Brain microvascular endothelial cell (primary cell): Measurements from ENCODE around the gene CCDC187.

Source experiments
- DNase-seq: peaks from one replicate; pipeline ENCODE4 v3.0.0-alpha.2; 2020
- H3K27ac ChIP-seq: fragments of 250-450 bp; sonication (Bioruptor Pico); 2 replicates; pipeline ENCODE4 v1.5.1; 2020; ENCODE audit warnings: mild to moderate bottlenecking, moderate library complexity
- H3K27me3 ChIP-seq: fragments of 250-450 bp; sonication (Bioruptor Pico); replicated peaks from 2 replicates; pipeline ENCODE4 v1.5.1; 2020; ENCODE audit warnings: mild to moderate bottlenecking
- H3K36me3 ChIP-seq: fragments of 250-450 bp; sonication (Bioruptor Pico); replicated peaks from 2 replicates; pipeline ENCODE4 v1.5.1; 2020; ENCODE audit warnings: mild to moderate bottlenecking
- H3K4me3 ChIP-seq: 2 replicates; pipeline ENCODE4 v1.5.1; 2011; ENCODE audit warnings: low read depth, mild to moderate bottlenecking, control low read depth, low read length, moderate library complexity
- CTCF ChIP-seq: IDR thresholded peaks from 2 replicates; pipeline ENCODE4 v1.5.1; 2011; ENCODE audit warnings: low read depth, mild to moderate bottlenecking, moderate library complexity, low read length, control low read depth, inconsistent platforms; ENCODE audit errors: missing control alignments
- in situ Hi-C: cut with HindIII; loops from 2 replicates; pipeline ENCODE4 v1.10.0; 2017; ENCODE audit warnings: low sequenced_read_pairs, low pct_ligation_motif_present

Gene CCDC187

GRCh38 chr9:136291306-136292025 is 12.4 kb downstream of the CCDC187 start:
- in situ Hi-C loops, result no loop called here
- Histone ChIP-seq H3K27me3 (no peaks in the 10 kb centered on the region), H3K27ac (no peak overlapping the region), H3K36me3 (no peaks in the 10 kb centered on the region), H3K4me3 (no peak overlapping the region)
- no peak for DNase-seq
- no peak for TF ChIP-seq CTCF

- no peak for DNase-seq
- no peak overlapping the region for H3K4me3 ChIP-seq
- no peak for TF ChIP-seq CTCF
- no peak overlapping the region for H3K27ac ChIP-seq
- H3K27me3 ChIP-seq, result peaks cover 2% of the 10 kb centered on the region
- no peaks in the 10 kb centered on the region for H3K36me3 ChIP-seq
- in situ Hi-C loops, result no loop called here
Observed at GRCh38 chr9:136290508-136291000, 13.3 kb downstream of the CCDC187 start.

GRCh38 chr9:136289651-136290507 is 14.0 kb downstream of the CCDC187 start:
- Histone ChIP-seq H3K27ac (no peak overlapping the region), H3K4me3 (no peak overlapping the region), H3K27me3 (peaks cover 2% of the 10 kb centered on the region), H3K36me3 (no peaks in the 10 kb centered on the region)
- in situ Hi-C loops, result no loop called here
- TF ChIP-seq CTCF, result no peak
- DNase-seq, result no peak

DNA sequence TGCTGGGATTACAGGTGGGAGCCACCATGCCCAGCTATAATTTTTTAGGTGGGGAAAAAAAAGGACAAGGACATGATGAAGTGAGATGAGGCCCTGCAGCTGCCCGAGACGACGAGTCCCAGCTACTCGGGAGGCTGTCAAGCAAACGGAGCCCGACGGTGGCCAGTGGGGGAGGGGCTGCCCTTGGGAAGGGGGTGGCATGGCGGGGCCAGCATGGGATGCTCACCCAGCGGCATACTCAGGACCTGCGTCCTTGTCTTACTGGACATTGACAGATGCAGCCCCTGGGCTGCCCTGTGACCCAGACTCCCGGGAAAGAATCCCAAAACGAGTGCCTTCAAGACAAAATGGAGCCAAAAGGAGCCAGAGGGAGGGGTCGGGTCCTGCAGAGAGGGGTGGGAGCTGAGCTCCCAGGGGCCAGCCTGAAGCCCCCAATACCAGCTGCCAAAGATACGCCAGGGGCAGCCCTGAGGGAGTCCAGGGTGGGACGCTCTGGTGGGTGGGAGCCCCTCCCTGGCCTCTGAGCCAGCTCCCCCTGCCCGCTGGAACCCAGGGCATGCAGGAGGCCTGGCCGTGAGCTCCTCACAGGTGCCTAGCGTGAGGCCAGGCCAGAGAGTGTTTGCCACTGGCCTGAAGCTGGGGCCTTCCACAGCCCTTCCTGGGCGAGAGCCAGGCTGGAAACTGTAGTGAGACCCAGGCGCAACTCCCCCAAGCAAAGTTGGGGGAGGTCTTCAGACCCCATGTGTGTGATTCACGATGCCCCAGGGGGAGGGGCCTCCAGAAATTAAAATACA is 15.7 kb downstream of the CCDC187 start:
- Histone ChIP-seq H3K36me3 (no peaks in the 10 kb centered on the region), H3K4me3 (no peak overlapping the region), H3K27ac (no peak overlapping the region), H3K27me3 (peaks cover 2% of the 10 kb centered on the region)
- in situ Hi-C loops, result no loop called here
- DNase-seq, result no peak
- TF ChIP-seq CTCF, result no peak

DNA sequence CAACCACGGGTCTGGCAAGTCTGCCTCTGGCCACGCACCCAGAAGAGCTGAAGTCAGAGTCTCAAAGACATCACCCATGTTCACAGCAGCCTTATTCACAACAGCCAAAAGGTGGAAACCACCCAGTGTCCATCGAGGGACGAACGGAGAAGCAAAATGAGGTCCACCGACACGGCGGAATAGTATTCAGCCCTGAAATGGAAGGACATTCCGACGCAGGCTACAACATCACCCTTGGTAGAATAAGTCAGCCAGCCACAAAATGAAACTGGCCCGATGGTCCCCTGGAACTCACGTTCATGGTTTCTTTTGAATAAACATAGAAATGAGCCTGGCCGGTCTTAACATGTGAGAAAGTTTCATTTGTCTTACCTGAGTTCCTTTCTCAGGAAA is 16.9 kb downstream of the CCDC187 start:
- peaks cover 2% of the 10 kb centered on the region for H3K27me3 ChIP-seq
- DNase-seq, result no peak
- no peak for TF ChIP-seq CTCF
- no peak overlapping the region for H3K27ac ChIP-seq
- H3K4me3 ChIP-seq, result no peak overlapping the region
- in situ Hi-C loops, result no loop called here
- no peaks in the 10 kb centered on the region for H3K36me3 ChIP-seq
